Sciatic nerve (tissue), 2 donors: ENCODE results near the gene ANKRD2. TPM values are rescaled to one million over a fixed set of nuclear protein-coding genes. Genes with fewer than 3 reads are reported as not detected.

Experiments
- ATAC-seq: fragments of 200-7000 bp; cut with Tn5 transposase; one replicate; pipeline ENCODE4 v1.9.1; 2020; ENCODE audit warnings: mild to moderate bottlenecking, moderate library complexity
- DNase-seq: peaks from one replicate; pipeline ENCODE4 v3.0.0-alpha.2; 2020; ENCODE audit warnings: low spot score
- intact Hi-C: fragments of 100-400 bp; cut with DNase I; formaldehyde crosslinking; loops from one replicate; pipeline ENCODE4 v1.14.2; 2022
- total RNA-seq: library from RNA; stranded (reverse); fragmentation: NEBNext Ultra II Directional; extraction: Animal tissue kit (Norgen Biotek cat#: 25700); gene quantifications from one replicate; pipeline ENCODE4 v1.2.1, GENCODE V29; 2021
- donor health status: DM: no; HTN: no; CAD: no.
- donor health status: DM: no; HTN: no; CAD: no.

Gene ANKRD2
- total RNA-seq, 1 donor from 2014 or later = not detected

GRCh38 chr10:97584798-97585438, 12.3 kb downstream of the ANKRD2 start:
- DNase-seq (no peak), ATAC-seq (no peak)
- intact Hi-C loops = no loop called here

- no peak for DNase-seq
- intact Hi-C loops = no loop called here
- ATAC-seq = no peak
These were observed 12.8 kb downstream of the ANKRD2 start for GRCh38 chr10:97585439-97585811.

GRCh38 chr10:97587183-97587582, 14.6 kb downstream of the ANKRD2 start:
- DNase-seq (no peak), ATAC-seq (no peak)
- intact Hi-C loops = no loop called here

- intact Hi-C loops = no loop called here
- DNase-seq (no peak), ATAC-seq (no peak)
These were observed 16.9 kb downstream of the ANKRD2 start, which contains the start of gene C10orf62 for GRCh38 chr10:97589479-97589878. TSS of gene C10orf62 (plus strand) at chr10:97589721. CDS start at chr10:97589898, 177 bp downstream.

- no peak for DNase-seq
- intact Hi-C loops = no loop called here
These were observed 17.6 kb downstream of the ANKRD2 start for GRCh38 chr10:97590082-97590747.

GRCh38 chr10:97590748-97591495, 18.3 kb downstream of the ANKRD2 start:
- ATAC-seq = no peak
- intact Hi-C loops = no loop called here
- DNase-seq = no peak

More at GRCh38 chr10:97590082-97590747, 17.6 kb downstream of the ANKRD2 start:
- ATAC-seq = no peak

- no peak for DNase-seq
- intact Hi-C loops = no loop called here
- no peak for ATAC-seq
These were observed 20.8 kb downstream of the ANKRD2 start for GRCh38 chr10:97593421-97593820.

- DNase-seq (no peak), ATAC-seq (peak; percentile 91)
- intact Hi-C loops = no loop called here
These were observed 23.8 kb downstream of the ANKRD2 start for GRCh38 chr10:97596101-97597082.

- no peak for ATAC-seq
- DNase-seq = no peak
- intact Hi-C loops = no loop called here
These were observed 25.2 kb downstream of the ANKRD2 start for GRCh38 chr10:97597778-97598177.

GRCh38 chr10:97598407-97599271, 26.1 kb downstream of the ANKRD2 start:
- ATAC-seq (no peak), DNase-seq (no peak)
- intact Hi-C loops = no loop called here

GRCh38 chr10:97599272-97599619, 26.7 kb downstream of the ANKRD2 start:
- intact Hi-C loops = no loop called here
- DNase-seq (no peak), ATAC-seq (no peak)

- ATAC-seq = no peak
- DNase-seq = no peak
- intact Hi-C loops = no loop called here
These were observed 28.0 kb downstream of the ANKRD2 start for GRCh38 chr10:97600616-97601015.

GRCh38 chr10:97601268-97602215, 29.0 kb downstream of the ANKRD2 start:
- intact Hi-C loops = no loop called here
- no peak for DNase-seq
- no peak for ATAC-seq

- intact Hi-C loops = no loop called here
- DNase-seq (no peak), ATAC-seq (peak; percentile 22)
These were observed 34.6 kb downstream of the ANKRD2 start for GRCh38 chr10:97607095-97607636.

GRCh38 chr10:97608991-97609561, 36.5 kb downstream of the ANKRD2 start:
- DNase-seq (no peak), ATAC-seq (no peak)
- intact Hi-C loops = no loop called here

GRCh38 chr10:97611473-97611872, 38.9 kb downstream of the ANKRD2 start:
- intact Hi-C loops = no loop called here
- no peak for DNase-seq

More at GRCh38 chr10:97611473-97611872, 38.9 kb downstream of the ANKRD2 start:
- ATAC-seq = no peak
